ENCODE results near the gene TGFBR3. TPM values are rescaled to one million over a fixed set of nuclear protein-coding genes. Genes with fewer than 3 reads are reported as not detected.

Gene TGFBR3
- total RNA-seq, 2 experiments from 2014 or later, result 13.9 to 15.3 TPM

GRCh38 chr1:91720044-91720443 lies 165.9 kb downstream of the TGFBR3 start:
- ATAC-seq (ENCODE audit: low read depth) (no peak), DNase-seq (no peak)
- POLR2A ChIA-PET, result no interaction called here
- no peak overlapping the region for H3K4me3 Mint-ChIP-seq
- H3K4me1 Mint-ChIP-seq, result no peaks in the 10 kb centered on the region
- no peaks in the 10 kb centered on the region for H3K9me3 Mint-ChIP-seq
- H3K27ac Mint-ChIP-seq, result no peak overlapping the region
- no peaks in the 10 kb centered on the region for H3K36me3 Mint-ChIP-seq
- H3K27me3 Mint-ChIP-seq, result peaks cover 5% of the 10 kb centered on the region

- H3K4me1 Mint-ChIP-seq, result no peaks in the 10 kb centered on the region
- DNase-seq (no peak), ATAC-seq (ENCODE audit: low read depth) (no peak)
- no peaks in the 10 kb centered on the region for H3K36me3 Mint-ChIP-seq
- H3K27me3 Mint-ChIP-seq, result peaks cover 5% of the 10 kb centered on the region
- H3K9me3 Mint-ChIP-seq, result no peaks in the 10 kb centered on the region
- H3K4me3 Mint-ChIP-seq, result no peak overlapping the region
- POLR2A ChIA-PET, result no interaction called here
- no peak overlapping the region for H3K27ac Mint-ChIP-seq
Observed at GRCh38 chr1:91718877-91719276, 167.1 kb downstream of the TGFBR3 start.

- DNase-seq, result no peak
- H3K36me3 Mint-ChIP-seq, result no peaks in the 10 kb centered on the region
- peaks cover 5% of the 10 kb centered on the region for H3K27me3 Mint-ChIP-seq
- POLR2A ChIA-PET, result no interaction called here
- no peak overlapping the region for H3K27ac Mint-ChIP-seq
- H3K4me3 Mint-ChIP-seq, result no peak overlapping the region
- H3K9me3 Mint-ChIP-seq, result no peaks in the 10 kb centered on the region
- ATAC-seq (ENCODE audit: low read depth), result no peak
- H3K4me1 Mint-ChIP-seq, result no peaks in the 10 kb centered on the region
Observed at GRCh38 chr1:91718368-91718767, 167.6 kb downstream of the TGFBR3 start.

- Mint-ChIP-seq H3K27ac (no peak overlapping the region), H3K4me1 (no peaks in the 10 kb centered on the region), H3K36me3 (no peaks in the 10 kb centered on the region), H3K27me3 (peaks cover 5% of the 10 kb centered on the region), H3K4me3 (no peak overlapping the region), H3K9me3 (no peaks in the 10 kb centered on the region)
- no peak for ATAC-seq (ENCODE audit: low read depth)
- POLR2A ChIA-PET, result no interaction called here
- no peak for DNase-seq
Observed at GRCh38 chr1:91717839-91718238, 168.1 kb downstream of the TGFBR3 start.

GRCh38 chr1:91716339-91716738 lies 169.6 kb downstream of the TGFBR3 start:
- Mint-ChIP-seq H3K36me3 (no peaks in the 10 kb centered on the region), H3K4me1 (peaks cover 6% of the 10 kb centered on the region), H3K27me3 (peaks cover under 1% of the 10 kb centered on the region), H3K4me3 (no peak overlapping the region), H3K9me3 (no peaks in the 10 kb centered on the region), H3K27ac (no peak overlapping the region)
- no peak for ATAC-seq (ENCODE audit: low read depth)
- DNase-seq, result no peak
- POLR2A ChIA-PET, result no interaction called here

GRCh38 chr1:91715416-91716000 lies 170.4 kb downstream of the TGFBR3 start:
- peaks cover 6% of the 10 kb centered on the region for H3K4me1 Mint-ChIP-seq
- no peaks in the 10 kb centered on the region for H3K36me3 Mint-ChIP-seq
- POLR2A ChIA-PET, result no interaction called here
- H3K4me3 Mint-ChIP-seq, result no peak overlapping the region
- H3K27ac Mint-ChIP-seq, result no peak overlapping the region
- DNase-seq (no peak), ATAC-seq (ENCODE audit: low read depth) (no peak)
- H3K27me3 Mint-ChIP-seq, result no peaks in the 10 kb centered on the region
- H3K9me3 Mint-ChIP-seq, result no peaks in the 10 kb centered on the region

- Mint-ChIP-seq H3K4me3 (no peak overlapping the region), H3K27ac (no peak overlapping the region), H3K9me3 (no peaks in the 10 kb centered on the region), H3K4me1 (peaks cover 6% of the 10 kb centered on the region), H3K27me3 (no peaks in the 10 kb centered on the region), H3K36me3 (no peaks in the 10 kb centered on the region)
- ATAC-seq (ENCODE audit: low read depth) (no peak), DNase-seq (no peak)
- POLR2A ChIA-PET, result no interaction called here
Observed at GRCh38 chr1:91714867-91715381, 171.0 kb downstream of the TGFBR3 start.

- no peaks in the 10 kb centered on the region for H3K9me3 Mint-ChIP-seq
- H3K4me1 Mint-ChIP-seq, result peaks cover 6% of the 10 kb centered on the region
- H3K27ac Mint-ChIP-seq, result no peak overlapping the region
- no peaks in the 10 kb centered on the region for H3K36me3 Mint-ChIP-seq
- peak; percentile 39 for ATAC-seq (ENCODE audit: low read depth)
- POLR2A ChIA-PET, result interaction anchor here (0.6 kb wide), 1 partner anchor 8 kb away, joined by 4 read pairs; no protein-coding TSS in a partner anchor
- no peaks in the 10 kb centered on the region for H3K27me3 Mint-ChIP-seq
- DNase-seq, result no peak
- H3K4me3 Mint-ChIP-seq, result peak overlapping the region; percentile 29
Observed at GRCh38 chr1:91712981-91713841, 172.7 kb downstream of the TGFBR3 start.

- Mint-ChIP-seq H3K36me3 (peaks cover 4% of the 10 kb centered on the region), H3K27ac (no peak overlapping the region), H3K9me3 (no peaks in the 10 kb centered on the region), H3K4me1 (peaks cover 6% of the 10 kb centered on the region), H3K27me3 (no peaks in the 10 kb centered on the region), H3K4me3 (no peak overlapping the region)
- POLR2A ChIA-PET, result no interaction called here
- no peak for ATAC-seq (ENCODE audit: low read depth)
- DNase-seq, result no peak
Observed at GRCh38 chr1:91712393-91712792, 173.6 kb downstream of the TGFBR3 start.

- Mint-ChIP-seq H3K36me3 (peaks cover 7% of the 10 kb centered on the region), H3K4me1 (peaks cover 6% of the 10 kb centered on the region), H3K9me3 (no peaks in the 10 kb centered on the region), H3K27me3 (no peaks in the 10 kb centered on the region), H3K27ac (no peak overlapping the region), H3K4me3 (no peak overlapping the region)
- ATAC-seq (ENCODE audit: low read depth) (no peak), DNase-seq (no peak)
- POLR2A ChIA-PET, result no interaction called here
Observed at GRCh38 chr1:91711504-91712247, 174.3 kb downstream of the TGFBR3 start.

- Mint-ChIP-seq H3K9me3 (no peaks in the 10 kb centered on the region), H3K27me3 (no peaks in the 10 kb centered on the region), H3K36me3 (peaks cover 7% of the 10 kb centered on the region), H3K4me3 (no peak overlapping the region), H3K27ac (no peak overlapping the region), H3K4me1 (peaks cover 6% of the 10 kb centered on the region)
- ATAC-seq (ENCODE audit: low read depth), result no peak
- DNase-seq, result no peak
- POLR2A ChIA-PET, result no interaction called here
Observed at GRCh38 chr1:91710261-91710660, 175.7 kb downstream of the TGFBR3 start.

GRCh38 chr1:91708691-91709090 lies 177.3 kb downstream of the TGFBR3 start:
- Mint-ChIP-seq H3K27ac (no peak overlapping the region), H3K27me3 (peaks cover 3% of the 10 kb centered on the region), H3K4me1 (peaks cover 6% of the 10 kb centered on the region), H3K4me3 (no peak overlapping the region), H3K36me3 (peaks cover 7% of the 10 kb centered on the region), H3K9me3 (no peaks in the 10 kb centered on the region)
- DNase-seq (no peak), ATAC-seq (ENCODE audit: low read depth) (no peak)
- POLR2A ChIA-PET, result interaction anchor here (0.8 kb wide), 1 partner anchor 18 kb away, joined by 3 read pairs; no protein-coding TSS in a partner anchor

- POLR2A ChIA-PET, result no interaction called here
- peaks cover 7% of the 10 kb centered on the region for H3K36me3 Mint-ChIP-seq
- peaks cover 3% of the 10 kb centered on the region for H3K27me3 Mint-ChIP-seq
- no peak overlapping the region for H3K27ac Mint-ChIP-seq
- DNase-seq (no peak), ATAC-seq (ENCODE audit: low read depth) (no peak)
- H3K4me1 Mint-ChIP-seq, result peaks cover 6% of the 10 kb centered on the region
- H3K9me3 Mint-ChIP-seq, result no peaks in the 10 kb centered on the region
- H3K4me3 Mint-ChIP-seq, result no peak overlapping the region
Observed at GRCh38 chr1:91707890-91708218, 178.1 kb downstream of the TGFBR3 start.
